Measurements from ENCODE around the gene LDLRAD2.

- TF ChIP-seq CTCF (IDR thresholded peaks at IDR 0.05; ENCODE audit: low read depth, low read length) (no peak), EZH2phosphoT487 (IDR thresholded peaks at IDR 0.05; ENCODE audit: low read depth) (no peak)
Observed at GRCh38 chr1:21823980-21824702, 12.1 kb downstream of the LDLRAD2 start.

All from OCI-LY3 (cell line).